HG02763 (cell line): ENCODE data around the gene MYMX.
"Not testable (repeated sequence)": the region's sequence is repeated elsewhere in the genome, so short reads cannot be mapped to it uniquely, and the experiment has no call there.

Experiments used
- ATAC-seq: cut with Tn5 transposase; IDR thresholded peaks from one replicate; pipeline ENCODE4 v1.9.1; 2021; ENCODE audit warnings: mild to moderate bottlenecking, moderate library complexity; ENCODE audit not compliant: unreplicated experiment

The MYMX gene

DNA sequence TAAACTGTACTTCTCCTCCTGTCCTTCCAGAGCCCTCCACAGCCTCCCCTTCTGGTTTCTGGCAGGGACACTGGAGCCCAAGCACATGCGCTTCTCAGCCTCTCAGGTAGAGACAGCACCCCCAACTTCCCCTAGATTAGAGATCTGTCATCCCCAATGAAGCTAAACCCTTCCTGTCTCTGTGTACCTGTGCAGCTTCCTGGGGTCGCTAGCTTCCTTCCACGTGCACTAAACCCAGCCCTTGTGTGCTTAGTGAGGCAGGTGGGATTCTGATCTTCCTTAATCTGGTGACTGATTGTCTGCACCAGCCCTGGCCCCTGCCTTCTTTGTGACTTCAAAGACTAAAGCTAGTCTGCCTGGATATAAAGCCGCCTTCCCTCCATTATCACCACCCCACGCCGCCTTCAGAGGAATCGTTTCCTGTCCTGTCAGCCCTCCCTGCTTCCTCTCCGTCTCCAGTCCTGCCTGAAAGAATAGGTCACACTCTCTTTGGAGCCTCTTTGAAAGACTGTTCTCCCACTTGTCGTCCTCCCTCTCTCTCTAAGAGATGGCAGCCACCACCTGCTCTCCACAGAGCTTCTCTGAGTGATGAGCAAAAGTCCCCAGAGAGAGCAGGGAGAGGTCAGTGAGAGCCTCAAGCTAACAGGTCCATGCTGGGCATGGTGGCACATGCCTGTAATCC is 30.6 kb upstream of the MYMX start:
- ATAC-seq: no peak

DNA sequence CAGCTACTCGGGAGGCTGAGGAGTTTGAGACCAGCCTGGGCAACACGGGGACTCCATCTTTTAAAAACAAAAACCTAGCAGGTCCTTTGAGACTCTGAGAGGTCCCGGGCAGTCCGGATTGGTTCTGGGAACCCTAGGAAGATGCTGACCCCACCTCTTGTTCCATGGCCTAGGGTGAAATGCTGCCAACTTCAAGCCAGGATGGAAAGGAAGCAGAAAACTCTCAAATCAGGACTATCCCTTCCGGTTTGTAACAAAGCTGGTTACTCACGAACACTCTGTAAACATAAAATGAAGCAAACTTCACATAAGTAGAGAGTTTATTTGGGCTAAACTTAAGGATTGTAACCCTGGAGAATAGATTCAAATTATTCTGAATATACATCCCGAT is 30.1 kb upstream of the MYMX start:
- ATAC-seq: no peak

DNA sequence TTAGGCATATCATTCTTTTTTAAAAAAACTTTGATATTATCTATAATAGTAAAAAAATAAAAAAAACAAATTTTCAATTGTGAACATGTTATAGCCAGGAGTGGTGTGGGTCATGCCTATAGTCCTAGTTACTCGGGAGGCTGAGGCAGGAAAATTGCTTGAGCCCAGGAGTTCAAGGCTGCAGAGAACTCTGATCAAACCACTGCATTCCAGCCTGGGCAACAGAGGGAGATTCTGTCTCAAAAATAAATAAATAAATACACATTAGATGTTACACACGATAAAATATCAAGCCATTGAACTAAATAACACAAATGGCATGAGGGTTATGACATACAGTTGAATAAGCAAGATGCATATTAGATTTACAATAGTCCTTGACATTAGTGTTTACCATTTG is 27.9 kb upstream of the MYMX start:
- no peak for ATAC-seq

DNA sequence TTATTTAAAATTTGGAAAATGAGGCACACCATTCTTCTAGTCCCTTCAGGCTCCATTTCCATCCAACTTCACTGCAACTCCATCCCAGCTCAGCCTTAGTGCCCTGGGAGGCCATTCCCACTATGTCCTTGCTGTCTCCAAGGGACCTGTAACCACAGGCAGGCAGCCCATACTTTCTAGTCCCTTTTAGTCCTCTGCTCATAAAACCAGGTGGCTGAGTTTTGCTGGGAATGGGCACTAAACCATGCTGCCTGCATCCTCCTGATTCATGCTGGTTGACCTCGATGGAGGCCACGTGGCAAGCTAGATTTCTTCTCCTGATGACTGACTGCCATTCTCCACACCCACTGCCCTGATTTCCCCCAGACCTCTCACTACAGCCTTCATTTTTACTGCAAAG is 27.5 kb upstream of the MYMX start:
- ATAC-seq: no peak

DNA sequence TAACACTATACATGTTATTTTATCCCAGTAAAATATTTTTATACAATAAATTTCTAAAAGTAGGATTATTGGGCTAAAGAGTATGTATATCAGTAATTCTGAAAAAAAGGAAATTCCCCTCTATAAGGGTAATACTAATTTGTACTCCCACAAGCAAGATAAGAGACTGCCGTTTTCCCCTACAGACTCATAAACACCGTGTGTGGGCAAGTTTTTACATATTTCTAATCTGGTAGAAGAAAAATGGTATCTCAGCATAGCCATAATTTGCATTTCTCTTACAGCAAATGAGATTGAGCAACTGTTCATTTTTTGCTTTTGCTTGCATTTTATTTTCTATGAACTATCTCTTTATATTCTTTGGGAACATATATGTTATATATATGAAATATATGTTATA is 26.0 kb upstream of the MYMX start:
- ATAC-seq: no peak

DNA sequence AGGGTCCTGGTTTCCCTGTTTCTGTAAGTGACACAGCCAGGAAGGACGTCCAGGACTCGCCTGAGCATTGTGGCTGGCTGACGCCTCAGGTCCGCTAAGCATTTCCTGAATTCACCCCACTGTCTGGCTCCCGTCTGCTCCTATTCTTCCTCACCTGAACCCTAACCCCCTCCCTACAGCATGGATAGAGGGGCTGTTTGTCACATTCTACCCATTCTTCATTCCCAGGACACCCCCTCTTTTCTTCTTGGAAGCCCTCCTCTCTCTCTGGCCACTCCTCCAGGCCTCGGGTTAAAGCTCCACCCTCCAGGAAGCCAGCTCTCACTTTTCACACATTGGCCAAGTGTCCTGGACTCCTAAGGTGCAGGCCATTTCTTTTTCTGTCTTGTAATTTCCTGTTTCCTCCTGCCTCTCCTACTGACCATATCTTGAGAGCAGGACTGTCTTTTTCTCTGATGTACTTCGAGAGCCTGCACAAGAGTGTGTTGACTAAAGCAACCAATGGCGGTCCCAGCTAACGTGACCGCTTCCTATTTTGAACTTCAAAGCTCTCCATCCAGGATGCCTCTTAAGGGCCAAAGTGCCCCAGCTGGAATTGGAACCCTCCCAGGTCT is 24.2 kb upstream of the MYMX start:
- ATAC-seq: no peak

DNA sequence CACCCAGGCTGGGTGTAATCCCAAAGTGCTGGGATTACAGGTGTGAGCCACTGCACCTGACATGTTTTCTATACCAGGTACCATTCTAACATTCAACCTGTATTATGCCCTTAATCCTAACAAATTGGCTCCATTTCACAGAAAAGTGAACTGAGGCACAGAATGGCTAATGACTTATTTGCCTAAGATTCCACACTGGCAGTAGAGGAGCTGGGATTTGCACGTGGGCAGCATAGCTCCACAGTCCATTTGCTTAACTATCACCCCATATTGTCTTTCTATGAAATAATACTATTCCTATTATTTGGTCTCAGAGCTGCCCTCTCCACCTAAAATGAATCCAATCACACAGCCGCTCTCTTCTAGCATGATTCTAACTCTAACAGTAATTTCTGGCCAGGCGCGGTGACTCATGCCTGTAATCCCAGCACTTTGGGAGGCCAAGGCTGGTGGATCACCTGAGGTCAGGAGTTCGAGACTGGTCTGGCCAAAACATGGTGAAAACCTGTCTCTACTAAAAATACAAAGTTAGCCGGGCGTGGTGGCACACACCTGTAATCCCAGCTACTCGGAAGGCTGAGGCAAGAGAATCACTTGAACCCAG is 23.3 kb upstream of the MYMX start:
- ATAC-seq: no peak

DNA sequence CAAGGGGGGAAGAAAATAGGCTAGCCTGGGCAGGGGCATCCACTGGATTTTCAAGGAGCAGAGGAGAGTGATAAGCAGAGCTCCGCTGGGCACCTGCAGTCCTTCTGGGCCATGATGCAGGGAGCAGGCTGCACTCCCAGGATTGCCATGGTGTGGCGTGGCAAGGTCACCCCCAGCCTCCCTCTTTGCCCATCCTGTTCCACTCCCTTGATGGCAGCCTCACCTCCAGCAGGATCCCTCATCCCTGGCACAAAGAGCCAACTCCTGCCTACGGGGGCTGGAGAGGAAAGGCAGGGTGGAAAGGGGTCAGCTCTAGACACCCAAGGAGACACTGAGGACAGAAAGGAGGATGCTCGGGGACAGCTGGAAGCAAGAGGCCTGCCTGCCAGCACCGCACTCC is 22.4 kb upstream of the MYMX start:
- no peak for ATAC-seq

DNA sequence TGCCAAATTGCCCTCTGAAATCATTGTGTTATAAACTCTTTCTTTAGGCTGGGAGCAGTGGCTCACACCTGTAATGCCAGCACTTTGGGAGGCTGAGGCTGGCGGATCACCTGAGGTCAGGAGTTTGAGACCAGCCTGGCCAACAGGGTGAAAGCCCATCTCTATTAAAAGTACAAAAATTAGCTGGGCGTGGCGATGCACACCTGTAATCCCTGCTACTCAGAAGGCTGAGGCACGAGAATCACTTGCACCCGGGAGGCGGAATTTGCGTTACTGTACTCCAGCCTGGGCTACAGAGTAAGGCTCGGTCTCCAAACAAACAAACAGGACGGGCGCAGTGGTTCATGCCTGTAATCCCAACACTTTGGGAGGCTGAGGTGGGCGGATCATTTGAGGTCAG is 20.4 kb upstream of the MYMX start:
- ATAC-seq: not testable (repeated sequence)

DNA sequence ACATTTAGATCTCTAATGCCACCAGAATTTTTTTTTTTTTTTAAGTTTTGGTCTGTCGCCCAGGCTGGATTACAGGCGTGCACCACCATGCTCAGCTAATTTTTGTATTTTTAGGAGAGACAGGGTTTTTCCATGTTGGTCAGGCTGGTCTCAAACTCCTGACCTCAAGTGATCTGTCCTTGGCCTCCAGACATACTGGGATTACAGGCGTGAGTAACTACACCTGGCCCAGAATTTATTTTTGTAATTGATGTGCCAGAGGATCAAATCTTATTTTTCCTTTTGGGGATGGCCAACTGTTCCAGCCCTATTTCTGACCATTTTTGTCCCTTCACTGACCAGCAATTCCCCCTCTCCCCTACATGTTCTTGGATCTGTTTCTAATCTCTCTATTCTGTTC is 18.0 kb upstream of the MYMX start:
- no peak for ATAC-seq

DNA sequence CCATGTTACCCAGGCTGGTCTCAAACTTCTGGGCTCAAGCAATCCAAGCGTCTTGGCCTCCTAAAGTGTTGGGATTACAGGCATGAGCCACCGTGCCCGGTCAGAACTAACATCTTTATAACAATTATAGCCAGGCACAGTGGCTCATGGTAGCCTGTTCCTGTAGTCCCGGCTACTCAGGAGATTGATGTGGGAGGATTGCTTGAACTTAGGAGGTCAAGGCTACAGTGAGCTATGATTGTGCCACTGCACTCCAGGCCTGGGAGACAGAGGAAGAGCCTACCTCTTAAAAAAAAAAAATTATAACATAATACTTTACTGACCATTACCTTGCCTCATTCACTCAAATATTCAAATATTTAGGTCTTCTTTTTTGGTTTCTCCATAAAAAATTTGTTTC is 16.8 kb upstream of the MYMX start:
- ATAC-seq: no peak

DNA sequence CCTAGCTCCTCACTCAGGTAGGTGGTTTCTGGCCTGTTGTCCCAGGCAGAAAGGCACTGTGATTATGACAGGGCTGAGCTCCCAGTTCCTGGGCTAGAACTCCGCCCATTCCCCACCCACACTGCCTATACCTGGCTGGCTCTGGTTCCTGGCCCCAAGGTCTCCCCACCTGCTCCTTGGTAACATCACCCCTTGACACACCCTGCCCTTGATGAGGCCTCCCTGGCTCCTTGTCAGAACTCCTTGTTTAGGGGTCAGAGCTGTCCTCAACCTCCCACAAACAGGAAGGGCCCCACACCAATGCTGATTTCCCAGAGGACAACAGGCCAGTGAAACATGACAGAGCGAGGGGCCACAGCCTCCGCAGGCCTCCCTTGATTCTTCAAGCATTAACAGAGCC is 15.5 kb upstream of the MYMX start:
- no peak for ATAC-seq

DNA sequence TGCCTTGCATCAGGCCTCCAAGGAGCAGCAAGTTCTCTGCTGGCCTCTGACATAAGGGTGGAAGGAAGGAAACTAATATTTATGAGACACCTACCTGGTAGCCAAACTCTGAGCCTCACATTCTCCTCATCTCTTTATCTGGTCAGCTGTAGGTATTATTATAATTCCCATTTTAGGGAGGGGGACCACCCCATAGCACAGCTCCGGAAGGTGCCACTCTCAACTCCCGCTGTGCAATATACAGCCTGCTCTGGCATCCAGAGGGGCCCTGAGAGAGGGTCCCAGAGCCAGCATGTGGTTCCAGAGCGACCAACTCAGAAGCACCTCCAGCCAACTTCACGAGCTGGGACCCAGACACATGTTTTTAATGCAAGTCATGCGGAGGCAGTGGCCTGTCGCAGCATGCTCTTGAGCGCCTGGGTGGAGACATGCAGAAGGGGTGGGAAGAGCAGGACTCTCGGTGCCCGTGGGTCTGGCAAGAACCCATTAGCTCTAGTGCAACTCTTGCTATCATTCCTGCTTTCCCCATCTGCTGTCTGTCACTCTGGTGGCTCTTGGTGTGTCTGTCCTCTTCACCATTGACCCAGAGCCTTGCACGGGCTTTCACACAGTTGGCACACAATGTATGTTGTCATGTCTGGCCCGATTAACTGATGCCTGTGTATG is 15.0 kb upstream of the MYMX start:
- ATAC-seq: no peak

DNA sequence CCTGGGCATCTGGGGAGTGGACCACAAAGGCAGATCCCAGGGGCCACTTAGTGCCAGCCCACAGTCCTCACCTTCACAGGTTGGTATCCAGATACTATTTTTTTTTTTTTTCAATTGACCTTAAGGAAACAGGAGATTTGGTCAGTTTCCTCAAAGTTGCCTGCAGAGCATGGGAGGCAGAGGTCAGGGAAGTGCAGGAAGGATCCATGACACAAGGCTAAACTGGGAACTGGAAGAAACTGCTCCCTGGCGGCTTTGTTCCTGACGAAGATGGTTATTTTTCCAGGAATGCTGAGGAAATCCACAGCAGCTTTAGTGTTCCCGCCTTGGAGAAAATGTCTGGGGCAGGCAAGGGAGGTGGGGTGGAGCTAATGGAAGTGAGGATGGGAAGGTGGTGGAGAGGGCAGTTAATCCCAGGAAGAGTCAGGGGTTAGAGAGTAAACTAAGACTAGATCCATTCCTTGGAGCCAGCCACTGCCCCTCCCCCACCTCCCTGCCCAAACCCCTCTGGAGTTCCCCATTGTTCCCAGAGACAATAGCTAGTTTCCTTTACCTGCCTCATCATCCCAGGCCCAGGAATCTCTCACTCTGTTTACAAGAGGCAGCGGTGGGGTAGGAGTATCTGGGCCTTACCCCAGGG is 14.3 kb upstream of the MYMX start:
- ATAC-seq: no peak

DNA sequence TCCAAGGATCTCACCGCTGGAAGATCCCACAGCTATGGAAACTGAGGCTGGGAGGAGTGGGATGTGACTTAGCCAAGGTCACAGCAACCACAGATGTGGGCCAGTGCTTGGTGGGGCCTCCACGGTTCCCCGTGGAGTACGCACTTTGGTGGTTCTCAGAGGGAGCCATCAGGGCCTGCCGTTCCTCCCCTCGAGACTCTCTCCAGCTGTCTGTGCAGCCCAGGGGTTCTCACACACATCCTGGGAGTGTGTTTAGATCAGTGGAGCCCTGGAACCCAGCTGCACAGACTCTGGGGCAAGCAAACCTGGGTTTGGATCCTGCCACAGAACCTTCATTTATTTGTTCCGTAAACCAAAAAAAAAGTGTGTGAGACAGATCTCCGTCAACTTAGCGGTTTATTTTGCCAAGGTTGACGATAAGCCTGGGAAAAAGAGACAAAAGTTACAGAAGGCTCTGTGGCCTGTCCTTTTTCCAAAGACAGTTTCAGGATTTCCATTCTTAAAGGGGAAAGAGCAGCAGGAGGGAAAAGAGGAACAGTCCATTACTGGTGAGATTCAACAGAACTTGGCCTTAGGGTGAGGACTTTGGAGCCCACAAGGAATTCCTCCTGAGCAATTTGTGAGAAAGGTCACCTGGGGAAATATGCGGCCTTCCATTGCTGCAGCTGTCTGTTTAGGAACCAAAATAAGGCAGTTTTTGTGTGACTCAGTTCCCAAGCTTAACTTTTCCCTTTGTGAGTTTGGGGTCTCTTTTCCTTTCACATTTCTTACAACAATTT is 13.6 kb upstream of the MYMX start:
- ATAC-seq: no peak

DNA sequence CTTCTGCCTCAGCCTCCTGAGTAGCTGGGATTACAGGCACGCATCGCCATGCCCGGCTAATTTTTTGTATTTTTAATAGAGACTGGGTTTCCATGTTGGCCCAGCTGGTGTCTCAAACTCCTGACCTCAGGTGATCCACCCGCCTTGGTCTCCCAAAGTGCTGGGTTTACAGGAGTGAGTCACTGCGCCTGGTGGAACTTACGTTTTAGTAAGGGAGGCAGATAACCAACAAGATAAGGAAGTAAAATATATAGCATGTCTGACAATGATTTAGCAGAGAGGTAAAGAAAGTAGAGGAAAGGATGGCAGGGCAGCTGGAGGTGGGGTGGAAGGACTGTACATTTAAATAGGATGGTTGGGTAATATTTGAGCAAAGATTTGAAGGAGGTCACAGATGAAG is 12.8 kb upstream of the MYMX start:
- ATAC-seq: no peak

DNA sequence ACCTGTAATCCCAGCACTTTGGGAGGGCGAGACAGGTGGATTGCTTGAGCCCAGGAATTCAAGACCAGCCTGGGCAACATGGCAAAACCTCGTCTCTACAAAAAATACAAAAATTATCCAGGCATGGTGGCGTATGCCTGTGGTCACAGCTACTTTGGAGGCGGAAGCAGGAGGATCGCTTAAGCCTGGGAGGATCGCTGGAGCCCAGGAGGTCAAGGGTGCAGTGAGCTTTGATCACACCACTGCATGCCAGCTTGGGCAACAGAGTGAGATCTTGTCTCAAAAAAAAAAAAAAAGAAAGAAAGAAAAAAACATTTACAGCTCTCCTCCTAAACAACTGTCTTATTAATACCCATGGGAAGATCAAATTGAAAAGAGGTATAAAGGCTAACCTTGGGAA is 8.8 kb upstream of the MYMX start:
- no peak for ATAC-seq

DNA sequence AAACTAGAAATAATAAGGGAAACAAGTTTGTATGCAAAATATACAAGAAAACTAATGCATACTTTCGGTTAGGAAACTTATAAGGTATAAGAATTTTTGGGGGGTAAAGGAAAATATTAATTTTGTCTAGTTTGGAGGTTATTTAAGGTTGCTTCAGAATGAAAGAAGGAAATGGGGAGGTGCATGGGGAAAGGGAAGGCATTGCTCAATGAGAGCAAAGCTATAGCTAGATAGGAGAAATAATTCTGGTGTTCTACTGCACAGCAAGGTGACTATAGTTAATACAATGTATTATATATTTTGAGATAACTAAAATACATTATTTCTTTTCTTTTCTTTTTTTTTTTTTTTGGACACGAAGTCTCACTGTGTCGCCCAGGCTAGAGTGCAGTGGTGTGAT is 5.4 kb upstream of the MYMX start:
- ATAC-seq: no peak

DNA sequence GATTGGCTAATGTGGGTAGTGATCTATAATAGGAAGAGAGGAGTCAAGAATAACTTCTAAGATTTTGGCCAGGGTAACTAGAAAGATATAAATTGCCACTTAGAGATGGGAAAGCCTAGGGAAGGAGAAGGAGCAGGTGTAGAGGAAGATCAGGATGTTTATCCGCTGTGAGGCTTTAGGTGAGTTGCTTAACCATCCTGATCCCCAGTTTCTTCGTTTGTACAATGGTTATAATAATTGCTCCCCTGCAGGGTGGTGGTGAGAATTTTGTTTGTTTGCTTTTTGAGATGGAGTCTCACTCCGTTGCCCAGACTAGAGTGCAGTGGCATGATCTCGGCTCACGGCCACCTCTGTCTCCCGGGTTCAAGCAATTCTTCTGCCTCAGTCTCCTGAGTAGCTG is 2.4 kb upstream of the MYMX start:
- ATAC-seq: no peak

DNA sequence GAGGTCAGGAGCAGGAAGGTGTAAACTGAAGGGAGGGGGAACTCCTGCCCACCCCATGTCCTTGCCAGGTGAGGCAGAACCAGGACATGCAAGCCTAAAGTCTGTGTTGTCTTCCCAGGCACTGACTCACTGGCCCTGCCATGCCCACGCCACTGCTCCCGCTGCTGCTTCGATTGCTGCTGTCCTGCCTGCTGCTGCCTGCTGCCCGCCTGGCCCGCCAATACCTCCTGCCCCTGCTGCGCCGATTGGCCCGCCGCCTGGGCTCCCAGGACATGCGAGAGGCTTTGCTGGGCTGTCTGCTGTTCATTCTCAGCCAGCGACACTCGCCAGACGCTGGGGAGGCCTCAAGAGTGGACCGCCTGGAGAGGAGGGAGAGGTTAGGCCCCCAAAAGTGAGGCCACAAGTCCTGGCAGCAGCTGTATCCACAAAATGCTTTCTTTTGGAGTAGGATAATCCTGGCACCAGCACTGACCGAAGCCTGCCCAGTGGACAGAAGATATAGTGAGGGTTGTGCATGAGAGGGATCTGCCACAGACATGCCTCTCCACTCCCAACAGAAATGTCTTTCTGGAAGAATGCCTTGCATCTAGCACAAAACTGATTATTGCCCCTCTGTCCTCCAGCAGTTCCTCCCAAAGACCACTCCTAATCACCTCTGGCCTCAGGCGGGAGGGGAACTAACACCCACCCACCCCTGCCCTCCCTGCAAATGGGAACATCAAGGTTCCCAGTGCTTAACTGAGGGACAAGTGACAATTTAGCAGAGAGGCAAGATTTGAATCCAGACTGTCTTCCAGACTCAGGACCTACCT is 812 bp downstream of the MYMX start:
- no peak for ATAC-seq
